GM12872 (cell line): Measurements from ENCODE around the gene RAB7B.

Experiments
- CTCF ChIP-seq: IDR thresholded peaks from 3 replicates; pipeline ENCODE4 v1.5.1; 2011; ENCODE audit warnings: low read depth, mild to moderate bottlenecking, low read length, moderate library complexity; ENCODE audit not compliant: insufficient read depth

RAB7B gene

GRCh38 chr1:206020393-206021007 lies 17.3 kb upstream of the RAB7B start:
- TF ChIP-seq CTCF, result no peak

- TF ChIP-seq CTCF, result no peak
Measured at GRCh38 chr1:206015071-206015470, 11.9 kb upstream of the RAB7B start.

GRCh38 chr1:206014601-206015000 lies 11.4 kb upstream of the RAB7B start:
- TF ChIP-seq CTCF, result no peak

GRCh38 chr1:206013026-206013795 lies 10.0 kb upstream of the RAB7B start:
- TF ChIP-seq CTCF, result no peak

- TF ChIP-seq CTCF, result no peak
Measured at GRCh38 chr1:206012086-206012859, 9.1 kb upstream of the RAB7B start.

GRCh38 chr1:206011057-206011456 lies 7.9 kb upstream of the RAB7B start:
- no peak for TF ChIP-seq CTCF

- no peak for TF ChIP-seq CTCF
Measured at GRCh38 chr1:206010060-206010459, 6.9 kb upstream of the RAB7B start.
